NCI-H2081 (cell line): ENCODE results near the gene KLHDC8A.

Source experiments
- DNase-seq, 2 experiments: peaks; one replicate each; lab custom pipeline; 2025; lab: John Stamatoyannopoulos, UW

Gene KLHDC8A

GRCh38 chr1:205344066-205344928, 12.4 kb downstream of the KLHDC8A start:
- DNase-seq, result peak; percentile 28 to 63

DNA sequence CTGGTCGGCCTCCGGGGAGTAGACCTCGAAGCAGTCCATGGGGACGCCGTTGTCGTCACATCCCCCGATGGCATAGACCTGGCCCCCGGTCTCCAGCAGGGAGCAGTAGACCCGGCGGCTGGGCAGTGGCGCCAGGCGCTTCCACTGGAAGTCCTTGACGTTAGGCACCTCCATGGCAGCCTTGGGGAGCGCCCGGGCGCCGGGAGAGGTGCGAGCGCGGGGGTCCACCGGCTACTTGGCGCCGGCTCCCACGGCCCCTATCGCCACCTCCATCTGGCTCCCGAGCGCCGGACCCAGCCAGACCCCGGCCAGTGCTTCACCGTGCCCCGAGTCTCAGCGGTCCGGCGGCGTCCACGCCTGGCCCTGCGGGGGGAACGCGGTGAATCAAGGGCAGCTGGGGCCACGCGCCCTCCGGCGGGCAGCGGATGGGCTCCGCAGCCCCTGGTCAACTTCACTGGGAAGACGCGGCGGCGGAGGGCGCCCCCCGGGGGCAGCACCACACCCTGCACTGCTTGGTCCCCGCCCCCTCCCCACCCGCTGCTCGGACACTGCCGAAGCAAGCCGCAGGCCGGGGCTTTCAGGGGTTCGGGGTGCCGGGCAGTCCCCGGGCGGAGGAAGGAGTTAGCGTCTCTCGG, 13.2 kb downstream of the KLHDC8A start:
- no peak for DNase-seq

DNA sequence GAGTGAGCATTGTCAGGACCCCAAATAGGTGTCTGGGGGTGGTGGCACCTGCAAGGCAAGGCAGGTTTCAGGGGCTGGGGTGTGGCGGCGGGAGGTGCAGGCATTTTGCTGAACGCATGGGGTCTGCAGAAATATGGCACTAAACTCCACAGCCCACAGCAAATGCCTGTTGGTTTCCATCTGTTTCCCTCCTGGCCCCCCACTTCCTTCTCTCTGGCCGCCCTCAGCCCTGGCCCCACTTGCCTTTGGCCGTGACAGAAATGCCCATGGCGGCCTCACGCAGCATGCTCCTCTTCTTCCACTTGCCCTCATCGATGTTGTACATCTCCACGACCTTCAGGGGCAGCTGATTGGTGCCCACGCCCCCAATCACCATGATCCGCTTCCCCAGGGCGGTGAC, 13.7 kb downstream of the KLHDC8A start:
- DNase-seq, result no peak

GRCh38 chr1:205340676-205341075, 16.0 kb downstream of the KLHDC8A start:
- no peak for DNase-seq

GRCh38 chr1:205339717-205340116, 17.0 kb downstream of the KLHDC8A start:
- DNase-seq, result no peak

- DNase-seq, result no peak
Measured at GRCh38 chr1:205339197-205339702, 17.5 kb downstream of the KLHDC8A start.

DNA sequence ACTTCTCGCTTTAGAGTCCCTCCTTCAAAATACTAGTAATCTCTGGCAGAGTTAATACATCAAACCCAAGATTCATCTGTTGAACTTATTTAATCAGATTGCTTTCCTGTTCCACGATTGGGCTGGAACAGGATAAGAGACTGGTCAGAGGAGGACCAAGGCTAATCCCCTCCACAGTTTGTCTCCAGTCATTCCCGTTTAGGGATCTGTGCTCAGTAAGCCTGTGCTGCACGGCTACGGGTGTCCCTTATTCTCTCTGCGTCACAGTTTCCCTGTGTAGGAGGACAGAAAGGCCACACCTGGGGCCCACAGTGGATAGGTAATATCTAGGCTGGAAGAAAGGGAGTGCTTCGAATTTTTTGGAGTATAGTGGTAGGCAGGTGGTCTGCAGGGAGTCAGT, 18.7 kb downstream of the KLHDC8A start:
- DNase-seq, result no peak

GRCh38 chr1:205337481-205337880, 19.2 kb downstream of the KLHDC8A start:
- DNase-seq, result no peak

DNA sequence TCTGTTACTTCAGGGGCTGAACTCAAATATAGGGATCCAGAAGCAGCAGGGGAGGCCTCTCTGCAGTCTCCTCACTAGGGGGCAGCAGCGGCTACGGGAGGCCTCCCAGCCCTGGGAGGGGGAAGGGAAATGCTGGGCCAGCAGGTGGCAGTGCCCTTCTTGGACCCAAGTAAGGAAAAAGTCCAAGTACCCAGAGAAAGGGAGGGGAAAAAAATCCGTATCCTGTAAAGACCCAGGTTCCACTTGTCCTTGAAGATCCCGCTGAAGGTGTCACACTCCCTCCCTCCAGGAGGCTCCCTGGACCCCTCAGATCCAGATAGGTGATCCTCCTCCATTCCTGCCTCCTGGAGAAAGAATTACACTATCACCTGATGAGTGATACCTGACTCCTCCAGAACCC, 21.0 kb downstream of the KLHDC8A start:
- DNase-seq, result peak; percentile 69 to 75

- no peak for DNase-seq
Measured at GRCh38 chr1:205332015-205332791, 24.5 kb downstream of the KLHDC8A start.

GRCh38 chr1:205330150-205330549, 26.6 kb downstream of the KLHDC8A start:
- DNase-seq, result no peak

GRCh38 chr1:205329719-205330118, 27.0 kb downstream of the KLHDC8A start:
- no peak for DNase-seq

DNA sequence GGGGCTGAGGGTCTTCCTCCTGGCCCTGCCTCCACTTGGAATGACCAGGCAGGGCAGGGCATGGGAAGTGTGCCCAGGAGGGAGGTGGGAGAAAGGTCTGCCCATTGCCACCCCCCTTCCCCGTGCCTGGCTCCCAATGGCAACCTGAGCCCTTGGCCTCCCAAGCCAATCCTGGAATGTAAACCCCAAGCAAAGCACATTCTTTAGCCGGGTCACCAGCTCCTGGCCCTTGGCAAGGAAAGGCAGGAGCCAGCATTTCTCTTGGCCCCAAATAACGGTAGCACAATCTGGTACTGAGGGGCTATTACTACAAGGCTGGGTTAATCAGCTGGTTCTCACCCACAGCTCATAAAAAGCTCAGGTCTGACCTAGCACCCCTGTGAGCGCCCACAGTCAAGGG, 28.2 kb downstream of the KLHDC8A start:
- DNase-seq, result no peak

DNA sequence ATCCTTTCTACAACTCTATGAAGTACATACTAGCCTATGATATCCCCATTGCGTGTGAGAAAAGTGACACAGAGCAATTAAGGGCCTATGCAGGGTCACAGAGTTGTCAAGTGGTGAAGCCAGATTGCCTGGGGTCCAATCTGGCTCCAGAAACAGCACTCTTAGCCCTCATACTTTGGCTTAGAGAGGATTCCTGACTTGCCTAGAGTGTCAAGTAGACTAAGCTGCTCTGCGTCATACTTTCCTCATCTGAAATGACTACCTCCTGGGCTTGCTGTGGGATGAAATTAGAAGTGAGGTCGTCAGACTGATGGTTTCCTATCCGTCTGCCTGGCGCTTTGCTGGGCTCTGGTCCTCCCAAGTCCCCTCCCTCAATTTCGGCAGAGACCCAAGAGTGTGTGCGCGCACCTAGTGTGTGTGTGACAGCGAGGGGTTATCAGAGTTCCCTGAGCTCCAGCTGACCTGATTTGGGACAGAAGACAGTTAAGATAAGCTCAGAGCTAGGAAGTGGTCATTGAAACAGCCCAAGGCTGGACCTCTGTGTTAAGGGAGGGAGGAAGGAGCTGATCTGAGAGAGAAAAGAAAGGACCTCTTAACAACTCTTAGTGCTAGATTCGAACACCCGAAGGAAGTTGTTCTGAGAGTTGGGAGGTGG, 29.8 kb downstream of the KLHDC8A start:
- no peak for DNase-seq

DNA sequence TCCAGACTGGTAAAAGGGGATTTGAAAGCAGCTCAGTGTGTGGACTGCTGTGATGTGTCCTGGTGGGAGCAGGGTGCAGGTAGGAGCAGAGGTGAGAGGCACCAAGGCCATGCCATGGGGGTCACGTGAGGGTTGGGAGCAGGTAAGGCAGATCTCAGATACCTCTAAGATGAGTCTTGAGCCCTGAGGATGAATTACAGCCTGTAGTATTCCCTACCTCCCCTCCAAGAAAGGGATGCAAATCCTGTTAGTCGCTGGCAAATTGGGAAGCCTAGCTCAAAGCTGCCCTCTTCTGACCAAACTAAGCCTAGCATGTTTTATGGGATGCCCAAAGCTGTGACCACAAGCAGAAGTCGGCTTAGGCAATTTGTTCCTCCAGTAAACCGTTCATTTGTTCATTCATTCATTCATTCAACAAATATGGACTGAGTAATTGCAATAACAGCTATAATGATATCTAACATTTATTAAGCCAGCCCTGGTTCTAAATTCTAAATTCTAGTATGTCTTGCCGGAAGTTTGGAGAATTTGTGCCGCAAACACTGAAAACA, 31.3 kb downstream of the KLHDC8A start:
- DNase-seq, result peak; percentile 69 to 71

DNA sequence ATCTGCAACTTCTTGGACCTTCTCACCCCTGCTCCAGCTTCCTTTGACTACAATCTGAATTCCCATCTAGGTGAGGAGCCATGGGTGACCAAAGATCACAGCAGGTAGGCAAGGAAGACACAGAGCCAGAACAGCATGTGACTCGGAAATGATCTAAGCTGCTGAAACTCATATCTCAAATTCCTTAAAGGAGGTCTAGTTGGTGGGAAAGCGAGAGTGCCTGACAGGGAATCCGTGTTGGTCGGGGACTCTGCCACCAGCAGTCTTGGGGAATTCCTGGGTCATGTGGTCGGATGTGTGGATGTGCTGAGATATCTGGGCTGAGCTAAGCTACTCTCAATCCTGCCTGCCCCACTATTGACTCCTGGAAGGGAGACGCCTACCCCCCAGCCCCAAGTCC, 31.9 kb downstream of the KLHDC8A start:
- DNase-seq, result no peak

GRCh38 chr1:205323794-205324193, 32.9 kb downstream of the KLHDC8A start:
- DNase-seq, result no peak

DNA sequence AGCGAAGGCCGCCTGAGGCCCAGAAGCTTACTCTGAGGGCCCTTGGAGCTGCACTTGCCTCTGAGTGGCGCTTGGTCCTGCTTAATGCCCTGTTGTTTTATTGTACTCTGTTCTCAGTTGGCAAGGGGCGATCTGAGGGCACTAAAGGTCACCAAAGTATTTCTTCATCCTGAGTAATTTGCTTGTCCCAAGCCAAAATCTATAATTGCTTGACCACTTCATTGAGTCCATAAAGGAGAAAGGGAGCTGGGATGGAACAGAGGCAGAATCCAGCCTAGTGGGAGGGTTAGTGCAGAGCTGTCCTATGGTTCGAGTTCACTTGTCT, 34.8 kb downstream of the KLHDC8A start:
- no peak for DNase-seq

DNA sequence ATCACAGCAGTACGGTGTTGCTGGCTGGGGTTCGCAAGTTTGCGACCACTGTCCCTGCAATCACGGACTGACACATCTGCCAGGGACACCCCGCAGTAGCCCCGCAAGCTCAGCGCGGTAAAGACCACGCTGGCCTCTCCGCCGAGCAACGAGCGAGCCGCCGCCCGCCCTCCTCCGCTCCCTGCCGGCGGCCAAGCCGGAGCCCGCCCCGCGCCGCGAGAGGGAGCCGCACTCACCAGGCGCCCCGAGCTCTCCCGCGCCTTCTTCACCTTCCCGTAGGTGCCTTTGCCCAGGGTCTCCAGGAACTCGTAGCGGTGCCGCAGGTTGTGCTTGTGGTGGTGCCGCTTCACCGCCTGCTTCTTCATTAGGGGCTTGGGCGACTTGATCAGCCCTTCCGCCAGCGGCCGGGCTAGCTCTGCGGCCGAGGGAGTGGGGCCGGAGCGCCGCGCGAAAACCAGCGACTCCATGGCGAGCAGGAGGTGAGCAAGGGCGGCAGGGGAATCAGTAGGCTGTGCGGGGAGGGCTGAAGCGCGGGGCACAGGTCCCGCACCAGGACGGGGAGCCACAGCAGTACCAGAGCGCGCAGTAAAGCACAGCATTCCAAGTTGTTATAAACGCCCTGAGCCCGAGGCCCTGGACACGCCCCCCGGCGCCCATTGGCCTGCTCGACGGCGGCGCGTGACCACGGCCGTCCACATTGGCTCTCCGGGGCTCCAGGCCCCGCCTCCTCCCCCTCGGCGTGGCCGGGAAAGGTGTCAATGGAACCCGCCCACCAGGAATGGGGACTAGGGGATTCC, 35.4 kb downstream of the KLHDC8A start, which contains the start of gene NUAK2:
Gene NUAK2, minus strand, starts transcription at position 584 of the 797 bp plus-strand sequence. Its CDS starts 117 bp downstream, at position 467.
- peak; percentile 91 to 93 for DNase-seq

DNA sequence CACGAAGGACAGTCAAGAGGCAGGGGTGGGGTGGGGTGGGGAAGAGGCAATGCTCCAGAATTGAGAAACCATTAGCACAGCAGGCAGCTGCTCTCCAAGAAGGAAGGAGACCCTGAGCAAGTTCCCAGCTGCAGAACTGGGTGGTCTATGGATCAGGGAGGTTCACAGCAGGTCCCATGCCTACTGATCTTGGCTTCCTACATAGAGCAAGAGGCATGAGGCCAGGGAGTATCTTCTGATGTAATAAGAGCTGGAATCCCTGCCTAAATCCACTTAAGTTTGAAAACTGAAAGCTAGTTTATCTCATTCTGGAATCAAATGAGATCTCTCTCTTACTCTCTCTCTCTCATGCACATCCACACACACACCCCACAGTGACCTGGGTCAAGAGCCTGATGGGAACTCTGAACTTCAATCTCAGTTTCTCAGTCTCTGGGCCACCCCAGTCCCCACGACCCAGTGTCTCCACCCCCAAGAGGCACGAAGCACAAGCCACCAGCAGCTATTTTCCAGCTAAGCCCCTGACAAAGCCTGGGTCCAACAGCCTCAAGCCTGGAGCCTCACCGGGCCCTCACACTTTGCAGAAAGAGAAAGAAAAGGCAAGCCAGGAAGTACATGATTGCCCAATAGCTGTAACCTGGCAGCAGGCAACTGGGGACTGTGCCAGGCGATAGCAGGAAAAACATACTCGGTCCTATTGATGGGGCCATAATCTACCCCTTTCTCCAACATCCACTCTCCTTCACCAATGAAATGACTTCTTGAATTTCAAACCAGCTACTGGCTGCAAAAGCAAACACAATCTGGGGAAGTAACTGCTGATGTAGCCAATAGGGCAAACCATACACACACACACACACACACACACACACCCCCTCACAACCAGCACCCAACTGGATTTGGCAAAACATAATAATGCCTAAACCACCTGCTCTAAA, 37.4 kb downstream of the KLHDC8A start:
- peak; percentile 88 to 98 for DNase-seq
